Islet precursor cell (in vitro differentiated cells): Measurements from ENCODE around the gene PLRG1.
A peak's percentile ranks its signal among the peaks of the same experiment; 100 is the strongest.

ENCODE experiments used
- DNase-seq: peaks from one replicate; pipeline ENCODE4 v3.0.0-alpha.2; 2018

PLRG1 gene

GRCh38 chr4:154573190-154573870 lies 23.1 kb upstream of the PLRG1 start:
- no peak for DNase-seq

- no peak for DNase-seq
Observed at GRCh38 chr4:154569584-154569983, 19.4 kb upstream of the PLRG1 start.

GRCh38 chr4:154569028-154569427 lies 18.8 kb upstream of the PLRG1 start:
- no peak for DNase-seq

- no peak for DNase-seq
Observed at GRCh38 chr4:154566639-154567204, 16.5 kb upstream of the PLRG1 start.

GRCh38 chr4:154565704-154566103 lies 15.5 kb upstream of the PLRG1 start:
- no peak for DNase-seq

GRCh38 chr4:154564311-154564710 lies 14.1 kb upstream of the PLRG1 start:
- no peak for DNase-seq

GRCh38 chr4:154562697-154563254 lies 12.6 kb upstream of the PLRG1 start, which contains the start of gene FGB:
TSS of gene FGB (plus strand) at chr4:154563011. CDS start at chr4:154563019, 8 bp downstream.
- no peak for DNase-seq

GRCh38 chr4:154560824-154561231 lies 10.6 kb upstream of the PLRG1 start:
- no peak for DNase-seq

GRCh38 chr4:154560419-154560801 lies 10.2 kb upstream of the PLRG1 start:
- DNase-seq, result no peak

GRCh38 chr4:154559494-154560418 lies 9.6 kb upstream of the PLRG1 start:
- peak; percentile 61 for DNase-seq

- DNase-seq, result no peak
Observed at GRCh38 chr4:154559141-154559493, 8.9 kb upstream of the PLRG1 start.

GRCh38 chr4:154551872-154552686 lies 1.9 kb upstream of the PLRG1 start:
- DNase-seq, result peak; percentile 86

GRCh38 chr4:154545689-154546088 lies 4.5 kb downstream of the PLRG1 start:
- no peak for DNase-seq

- no peak for DNase-seq
Observed at GRCh38 chr4:154542271-154542879, 7.8 kb downstream of the PLRG1 start.

GRCh38 chr4:154534296-154534695 lies 15.9 kb downstream of the PLRG1 start:
- DNase-seq, result no peak

GRCh38 chr4:154529728-154530519 lies 20.3 kb downstream of the PLRG1 start:
- DNase-seq, result no peak

- no peak for DNase-seq
Observed at GRCh38 chr4:154528869-154529268, 21.3 kb downstream of the PLRG1 start.

- no peak for DNase-seq
Observed at GRCh38 chr4:154527308-154527707, 22.9 kb downstream of the PLRG1 start.

- DNase-seq, result no peak
Observed at GRCh38 chr4:154526151-154526550, 24.0 kb downstream of the PLRG1 start.

GRCh38 chr4:154521607-154522006 lies 28.6 kb downstream of the PLRG1 start:
- DNase-seq, result no peak

GRCh38 chr4:154519214-154519613 lies 31.0 kb downstream of the PLRG1 start:
- DNase-seq, result no peak
